GM10266 (cell line): ENCODE data around the gene CDK15.

Experiments
- DNase-seq: peaks from one replicate; pipeline ENCODE4 v3.0.0; 2012; ENCODE audit errors: extremely low spot score
- TF ChIP-seq, protein P1 (sequence below): IDR thresholded peaks from 2 replicates; pipeline ENCODE4 v1.5.1; 2012; ENCODE audit warnings: mild to moderate bottlenecking, low read depth; ENCODE audit not compliant: control insufficient read depth, insufficient read depth; ENCODE audit errors: missing control alignments

CDK15 gene

DNA sequence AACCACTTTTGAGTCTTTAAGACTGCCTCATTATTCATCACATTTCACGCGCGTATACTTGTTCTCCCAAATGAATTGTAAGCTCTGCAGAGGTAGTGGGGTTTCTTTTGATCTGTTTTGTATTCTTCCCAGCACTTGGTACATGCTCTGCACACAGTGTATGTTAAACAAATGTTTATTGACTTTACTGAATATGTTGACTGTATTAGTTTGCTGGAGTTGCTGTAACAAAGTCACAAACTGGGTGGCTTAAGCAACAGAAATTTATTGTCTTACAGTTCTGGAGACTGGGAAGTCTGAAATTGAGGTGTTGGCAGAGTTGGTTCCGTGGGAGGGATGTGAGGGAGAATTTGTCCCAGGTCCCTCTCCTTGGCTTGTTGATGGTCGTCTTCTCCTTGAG lies 65.1 kb downstream of the CDK15 start:
- no peak for DNase-seq
- TF ChIP-seq, protein P1, sequence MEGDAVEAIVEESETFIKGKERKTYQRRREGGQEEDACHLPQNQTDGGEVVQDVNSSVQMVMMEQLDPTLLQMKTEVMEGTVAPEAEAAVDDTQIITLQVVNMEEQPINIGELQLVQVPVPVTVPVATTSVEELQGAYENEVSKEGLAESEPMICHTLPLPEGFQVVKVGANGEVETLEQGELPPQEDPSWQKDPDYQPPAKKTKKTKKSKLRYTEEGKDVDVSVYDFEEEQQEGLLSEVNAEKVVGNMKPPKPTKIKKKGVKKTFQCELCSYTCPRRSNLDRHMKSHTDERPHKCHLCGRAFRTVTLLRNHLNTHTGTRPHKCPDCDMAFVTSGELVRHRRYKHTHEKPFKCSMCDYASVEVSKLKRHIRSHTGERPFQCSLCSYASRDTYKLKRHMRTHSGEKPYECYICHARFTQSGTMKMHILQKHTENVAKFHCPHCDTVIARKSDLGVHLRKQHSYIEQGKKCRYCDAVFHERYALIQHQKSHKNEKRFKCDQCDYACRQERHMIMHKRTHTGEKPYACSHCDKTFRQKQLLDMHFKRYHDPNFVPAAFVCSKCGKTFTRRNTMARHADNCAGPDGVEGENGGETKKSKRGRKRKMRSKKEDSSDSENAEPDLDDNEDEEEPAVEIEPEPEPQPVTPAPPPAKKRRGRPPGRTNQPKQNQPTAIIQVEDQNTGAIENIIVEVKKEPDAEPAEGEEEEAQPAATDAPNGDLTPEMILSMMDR: no peak

DNA sequence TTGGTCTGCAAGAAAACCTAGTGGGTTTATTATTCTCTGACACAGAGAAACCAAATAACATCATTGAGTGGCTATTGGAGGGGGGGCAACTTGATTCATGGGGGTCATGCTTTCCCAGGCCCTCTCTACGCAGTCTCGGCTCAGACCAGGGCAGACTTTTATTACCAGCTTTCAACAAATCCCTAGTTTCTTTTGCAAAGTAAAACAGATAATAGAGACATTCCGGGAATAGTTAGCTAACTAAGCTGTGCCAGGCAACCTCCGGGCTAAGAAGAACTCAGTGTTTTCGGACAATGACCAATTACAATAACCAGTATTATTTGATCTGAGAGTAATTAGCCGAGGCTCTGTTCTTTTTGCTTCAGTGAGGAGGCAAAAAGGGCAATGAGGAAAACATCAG lies 66.3 kb downstream of the CDK15 start:
- DNase-seq: no peak
- TF ChIP-seq, protein P1: no peak

DNA sequence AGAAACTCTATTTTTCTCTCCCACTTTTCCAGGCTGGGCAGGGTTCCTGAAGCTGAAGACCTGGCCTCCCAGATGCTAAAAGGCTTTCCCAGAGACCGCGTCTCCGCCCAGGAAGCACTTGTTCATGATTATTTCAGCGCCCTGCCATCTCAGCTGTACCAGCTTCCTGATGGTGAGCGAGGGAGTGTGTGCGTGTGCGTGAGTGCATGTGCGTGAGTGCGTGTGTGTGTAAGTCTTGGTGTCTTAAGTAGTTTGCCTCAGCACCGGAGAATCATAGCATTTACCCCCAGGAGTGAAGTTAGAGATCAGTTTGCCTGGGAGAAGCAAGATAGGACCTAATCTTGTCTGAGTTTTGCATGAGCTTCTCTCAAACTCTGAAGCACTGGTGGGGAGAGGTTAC lies 73.7 kb downstream of the CDK15 start:
- TF ChIP-seq, protein P1: no peak

DNA sequence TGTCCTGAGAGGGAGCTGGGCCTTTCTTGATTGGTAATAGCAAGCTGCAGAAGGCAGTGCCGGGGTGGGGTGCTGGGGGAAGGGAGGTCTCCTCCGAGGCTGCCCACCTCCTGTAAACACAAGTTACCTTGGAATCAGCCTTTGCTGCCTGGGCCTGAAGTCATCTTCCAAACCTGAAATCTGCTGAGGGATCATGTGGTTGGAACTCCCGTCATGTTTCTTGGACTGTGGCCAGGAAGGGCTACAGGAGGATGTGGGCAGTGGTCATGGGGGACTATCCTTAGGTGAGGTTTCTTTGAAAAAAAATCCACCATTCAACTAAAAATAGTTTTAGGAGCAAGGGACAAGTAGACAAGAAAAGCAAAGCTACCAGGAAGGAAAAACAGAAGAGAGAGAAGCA lies 74.2 kb downstream of the CDK15 start:
- TF ChIP-seq, protein P1: no peak
- no peak for DNase-seq

More for the DNA sequence above, 73.7 kb downstream of the CDK15 start:
- DNase-seq: no peak

DNA sequence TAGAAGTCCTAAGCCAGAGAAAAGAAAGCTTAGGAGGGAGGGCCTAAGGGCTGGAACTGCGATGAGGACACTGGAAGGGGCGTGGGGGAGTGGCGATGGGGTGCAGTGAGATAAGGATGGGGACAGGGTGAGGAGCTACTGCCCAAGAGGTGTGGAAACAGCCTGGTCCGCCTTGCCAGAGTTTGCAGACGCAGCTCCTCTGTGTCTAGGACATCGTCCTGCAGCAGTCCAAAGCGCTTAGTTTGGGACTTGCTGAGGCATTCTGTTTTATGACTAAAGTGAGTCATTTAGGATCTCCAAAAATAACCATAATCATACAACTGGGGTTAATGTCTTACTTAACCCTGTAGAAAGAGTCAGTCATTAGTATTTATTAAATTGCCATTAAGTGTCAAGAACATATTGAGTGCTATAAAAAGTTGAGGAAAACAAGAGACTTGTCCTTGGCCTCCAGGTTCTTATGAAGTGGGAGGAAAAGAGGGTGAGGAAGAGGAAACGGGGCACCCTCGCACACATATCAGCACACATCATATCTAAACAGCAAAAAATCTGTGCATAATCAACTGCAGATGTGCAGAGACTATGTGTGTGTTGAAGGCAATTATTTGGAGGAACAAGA lies 74.8 kb downstream of the CDK15 start:
- DNase-seq: no peak
- TF ChIP-seq, protein P1: no peak

DNA sequence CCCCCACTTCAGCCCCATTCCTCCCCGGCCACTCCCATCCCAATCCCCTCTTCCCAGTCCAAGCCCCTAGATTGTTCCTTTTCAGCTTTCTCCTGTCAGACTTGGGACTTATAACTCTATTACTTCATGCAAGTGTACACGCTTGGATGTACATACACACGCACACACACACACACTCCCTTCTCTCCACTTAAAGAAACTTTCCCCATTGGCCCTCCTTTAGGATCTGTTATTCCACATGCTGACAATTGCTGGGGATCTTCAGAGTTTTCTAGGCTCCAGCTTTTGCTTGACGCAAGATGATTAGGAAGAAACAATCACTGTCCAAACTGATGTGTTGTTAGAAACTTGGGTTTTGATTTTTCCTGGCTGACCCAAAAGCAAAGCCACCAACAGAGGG lies 75.4 kb downstream of the CDK15 start:
- DNase-seq: no peak
- TF ChIP-seq, protein P1: no peak

DNA sequence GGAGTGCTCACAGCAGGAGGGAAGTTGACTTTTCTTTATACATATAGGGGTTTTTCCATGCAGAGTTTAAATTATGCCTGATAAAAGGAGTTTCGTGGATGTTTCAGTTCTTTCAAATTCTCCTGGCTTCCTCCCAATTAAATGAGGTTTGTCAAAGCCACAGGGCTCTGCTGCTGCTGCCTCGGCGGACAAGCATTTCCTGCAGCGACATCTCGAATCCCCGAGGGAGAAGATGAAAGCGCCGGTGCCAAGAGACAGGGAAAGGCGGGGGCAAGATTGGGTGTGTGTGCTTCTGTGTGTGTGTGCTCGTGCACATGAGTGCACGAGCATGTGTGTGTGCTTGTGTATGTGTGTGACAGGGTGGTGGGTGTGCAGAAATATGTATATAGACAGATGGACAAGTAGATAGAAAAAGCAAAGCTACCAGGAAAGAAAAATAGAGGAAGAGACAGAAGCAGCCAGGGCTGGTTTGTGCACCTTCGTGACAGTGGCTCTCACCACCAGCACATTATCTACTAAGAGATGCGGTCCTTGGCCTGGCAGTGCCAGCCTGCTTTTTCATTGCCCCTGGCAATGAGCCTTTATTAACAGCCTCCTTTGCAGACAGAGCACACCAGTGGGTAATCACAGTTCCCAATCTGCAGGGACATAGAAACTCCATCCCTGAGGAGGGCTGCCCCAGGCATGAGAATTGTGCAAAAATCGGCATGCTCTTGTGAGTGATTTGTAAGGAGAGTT lies 76.2 kb downstream of the CDK15 start:
- TF ChIP-seq, protein P1: no peak
- no peak for DNase-seq
